SKM-1 treated with dmso at 0.1 percent for 144 hours (cell line): ENCODE measurements around the gene ENTPD6.

Experiments
- DNase-seq: peaks from one replicate; lab custom pipeline; 2025; ENCODE audit not compliant: unreplicated experiment; lab: John Stamatoyannopoulos, UW

The ENTPD6 gene

GRCh38 chr20:25187635-25188034, 7.9 kb upstream of the ENTPD6 start:
- DNase-seq, result no peak

- DNase-seq, result no peak
Measured at GRCh38 chr20:25188218-25188617, 7.3 kb upstream of the ENTPD6 start.

GRCh38 chr20:25191051-25191450, 4.5 kb upstream of the ENTPD6 start:
- DNase-seq, result no peak

- no peak for DNase-seq
Measured at GRCh38 chr20:25191689-25192088, 3.8 kb upstream of the ENTPD6 start.

- no peak for DNase-seq
Measured at GRCh38 chr20:25193843-25194242, 1.7 kb upstream of the ENTPD6 start.

GRCh38 chr20:25194333-25194972, 1.1 kb upstream of the ENTPD6 start:
- DNase-seq, result no peak

- no peak for DNase-seq
Measured at GRCh38 chr20:25195962-25196785, 662 bp downstream of the ENTPD6 start.

GRCh38 chr20:25196786-25197120, 1.2 kb downstream of the ENTPD6 start:
- DNase-seq, result no peak

- no peak for DNase-seq
Measured at GRCh38 chr20:25197183-25197869, 1.8 kb downstream of the ENTPD6 start.

- DNase-seq, result no peak
Measured at GRCh38 chr20:25197870-25198190, 2.3 kb downstream of the ENTPD6 start.

- no peak for DNase-seq
Measured at GRCh38 chr20:25198663-25199383, 3.3 kb downstream of the ENTPD6 start.

- no peak for DNase-seq
Measured at GRCh38 chr20:25199473-25200260, 4.2 kb downstream of the ENTPD6 start.

- no peak for DNase-seq
Measured at GRCh38 chr20:25203089-25203488, 7.6 kb downstream of the ENTPD6 start.

- peak; percentile 14 for DNase-seq
Measured at GRCh38 chr20:25203871-25204320, 8.4 kb downstream of the ENTPD6 start.

GRCh38 chr20:25204550-25205276, 9.2 kb downstream of the ENTPD6 start:
- peak; percentile 32 for DNase-seq

- DNase-seq, result no peak
Measured at GRCh38 chr20:25205277-25206062, 10.0 kb downstream of the ENTPD6 start.

GRCh38 chr20:25206063-25206403, 10.5 kb downstream of the ENTPD6 start:
- DNase-seq, result no peak

- DNase-seq, result no peak
Measured at GRCh38 chr20:25206548-25206947, 11.0 kb downstream of the ENTPD6 start.
